Stimulated activated CD4-positive, alpha-beta T cell treated with anti-CD3 and anti-CD28 coated beads, TNF-alpha, amount 100 ng/mL, for 24 hours (primary cell): Measurements from ENCODE around the gene UGT2A3.
"Not testable (repeated sequence)": the region's sequence is repeated elsewhere in the genome, so short reads cannot be mapped to it uniquely, and the experiment has no call there.

ENCODE experiments used
- DNase-seq, 3 experiments: peaks; one replicate each; pipeline ENCODE4 v3.0.0-alpha.2; 2020; ENCODE audit warnings: low read depth in 3 of 3

The UGT2A3 gene

GRCh38 chr4:68951078-68951805, at the start of gene UGT2A3:
Gene UGT2A3, minus strand, starts transcription at chr4:68951804. Its CDS starts 44 bp downstream, at chr4:68951760.
- no peak for DNase-seq

- DNase-seq = no peak
Observed at GRCh38 chr4:68997040-68997439, 45.4 kb upstream of the UGT2A3 start.

- DNase-seq = no peak
Observed at GRCh38 chr4:68995292-68995691, 43.7 kb upstream of the UGT2A3 start.

- DNase-seq = no peak
Observed at GRCh38 chr4:68987007-68987406, 35.4 kb upstream of the UGT2A3 start.

GRCh38 chr4:68985442-68985841, 33.8 kb upstream of the UGT2A3 start:
- DNase-seq = no peak

GRCh38 chr4:68984947-68985346, 33.3 kb upstream of the UGT2A3 start:
- no peak for DNase-seq

GRCh38 chr4:68963374-68963773, 11.8 kb upstream of the UGT2A3 start:
- no peak for DNase-seq

GRCh38 chr4:68962868-68963267, 11.3 kb upstream of the UGT2A3 start:
- DNase-seq = no peak

GRCh38 chr4:68960294-68961163, 8.9 kb upstream of the UGT2A3 start:
- DNase-seq = no peak

- not testable (repeated sequence) for DNase-seq
Observed at GRCh38 chr4:68959085-68959484, 7.5 kb upstream of the UGT2A3 start.

GRCh38 chr4:68954126-68954525, 2.5 kb upstream of the UGT2A3 start:
- DNase-seq = no peak

GRCh38 chr4:68953056-68953596, 1.5 kb upstream of the UGT2A3 start:
- DNase-seq = no peak

GRCh38 chr4:68951806-68952585, 392 bp upstream of the UGT2A3 start:
- no peak for DNase-seq

GRCh38 chr4:68950033-68950432, 1.6 kb downstream of the UGT2A3 start:
- no peak for DNase-seq

GRCh38 chr4:68948985-68949384, 2.6 kb downstream of the UGT2A3 start:
- no peak for DNase-seq

GRCh38 chr4:68948044-68948743, 3.4 kb downstream of the UGT2A3 start:
- no peak for DNase-seq

GRCh38 chr4:68929076-68929737, 22.4 kb downstream of the UGT2A3 start:
- DNase-seq = no peak

GRCh38 chr4:68927165-68927564, 24.4 kb downstream of the UGT2A3 start:
- no peak for DNase-seq

- DNase-seq = not testable (repeated sequence)
Observed at GRCh38 chr4:68922202-68922601, 29.4 kb downstream of the UGT2A3 start.

GRCh38 chr4:68921051-68921450, 30.6 kb downstream of the UGT2A3 start:
- DNase-seq = no peak

GRCh38 chr4:68917016-68917415, 34.6 kb downstream of the UGT2A3 start:
- no peak for DNase-seq
